HepG2 (cell line): ENCODE data around the gene MAJIN. TPM values are rescaled to one million over a fixed set of nuclear protein-coding genes. Genes with fewer than 3 reads are reported as not detected.

ENCODE experiments used
- ATAC-seq: fragments of 200-7000 bp; cut with Tn5 transposase; 3 replicates; pipeline ENCODE4 v1.9.1; 2020; ENCODE audit warnings: mild to moderate bottlenecking, moderate library complexity
- BruUV-seq: library from RNA; stranded (reverse); fragments of 400-500 nt; replicated peaks from 2 replicates; lab custom pipeline; 2021; lab: Mats Ljungman, UMichigan
- CTCF ChIA-PET: fragments of 300-600 bp; formaldehyde crosslinking; extraction: SDS; loops from one replicate; lab custom pipeline; 2021; ENCODE audit warnings: low total read pairs, inconsistent platforms, low intra/inter-chr PET ratio; lab: Yijun Ruan, JAX
- POLR2A ChIA-PET: fragments of 350-600 bp; sonication (Branson Sonifier 250); formaldehyde crosslinking; loops from one replicate; lab custom pipeline; 2020; ENCODE audit warnings: antibody characterized with exemption, inconsistent platforms; lab: Yijun Ruan, JAX
- DNase-seq: peaks from one replicate; pipeline ENCODE4 v3.0.0-alpha.2; 2015; ENCODE audit warnings: low spot score
- FAIRE-seq: peaks from 3 replicates; lab custom pipeline; 2011; peaks lifted over from hg19 to GRCh38; lab: Jason Lieb, UNC
- H2AFZ ChIP-seq: one replicate; pipeline ENCODE4 v1.6.1; 2011; ENCODE audit warnings: low read length, inconsistent platforms
- H3K27ac ChIP-seq: fragments of 300-600 bp; 3 replicates; pipeline ENCODE4 v1.8.0; 2011; ENCODE audit warnings: mixed run types, mild to moderate bottlenecking, mixed read lengths, low read length, inconsistent platforms; ENCODE audit not compliant: insufficient read depth; ENCODE audit errors: extremely low read length
- H3K27me3 ChIP-seq, 2 experiments: fragments of 200-600 bp in 1 of 2; 2 replicates in 1 of 2; 3 replicates in 1 of 2; pipeline versions ENCODE4 v1.6.0 to v1.8.0; 2011; ENCODE audit warnings: low read length in 2 of 2, mild to moderate bottlenecking in 2 of 2, moderate library complexity in 2 of 2, inconsistent platforms in 1 of 2; ENCODE audit not compliant: insufficient read depth in 2 of 2, control insufficient read depth in 1 of 2
- H3K36me3 ChIP-seq, 2 experiments: fragments of 200-600 bp in 1 of 2; replicated peaks in 1 of 2; 2 replicates in 1 of 2; 3 replicates in 1 of 2; pipeline versions ENCODE4 v1.5.1 to v1.8.0; 2011; ENCODE audit warnings: low read length in 2 of 2, inconsistent platforms in 1 of 2; ENCODE audit not compliant: insufficient read depth in 2 of 2, control insufficient read depth in 1 of 2
- H3K4me1 ChIP-seq: 2 replicates; pipeline ENCODE4 v1.5.1; 2012; ENCODE audit warnings: low read length, inconsistent platforms; ENCODE audit not compliant: insufficient read depth
- H3K4me2 ChIP-seq: 2 replicates; pipeline ENCODE4 v1.6.0; 2011; ENCODE audit warnings: low read depth, low read length, inconsistent platforms
- H3K4me3 ChIP-seq, 3 experiments: fragments of 200-600 bp in 1 of 3; sonication (generic), shearing (Covaris generic) in 1 of 3; replicated peaks in 1 of 3; 2 replicates each; pipeline ENCODE4 v1.5.1; 2011 to 2016; ENCODE audit warnings: low read length in 3 of 3, inconsistent platforms in 2 of 3, low read depth in 2 of 3, mild to moderate bottlenecking in 2 of 3, control low read depth in 1 of 3, mixed read lengths in 1 of 3; ENCODE audit not compliant: insufficient read depth in 1 of 3
- H3K79me2 ChIP-seq: one replicate; pipeline ENCODE4 v1.6.1; 2011; ENCODE audit warnings: low read length, inconsistent platforms; ENCODE audit not compliant: insufficient read depth
- H3K9ac ChIP-seq: 2 replicates; pipeline ENCODE4 v1.6.0; 2011; ENCODE audit warnings: mild to moderate bottlenecking, low read depth, low read length, inconsistent platforms; ENCODE audit not compliant: insufficient read depth
- H3K9me3 ChIP-seq: 2 replicates; pipeline ENCODE4 v1.5.1; 2012; ENCODE audit warnings: mild to moderate bottlenecking, low read length
- H4K20me1 ChIP-seq: 2 replicates; pipeline ENCODE4 v1.6.0; 2011; ENCODE audit warnings: inconsistent platforms, mild to moderate bottlenecking, low read length, moderate library complexity; ENCODE audit not compliant: insufficient read depth
- MAFF ChIP-seq: IDR thresholded peaks from 2 replicates; pipeline ENCODE4 v1.6.1; 2011; ENCODE audit warnings: low read depth, low read length, improper control_type of control experiment
- MTA1 ChIP-seq: sonication (generic); formaldehyde crosslinking; IDR thresholded peaks from 2 replicates; pipeline ENCODE4 v1.4.0; 2020; ENCODE audit warnings: missing genetic modification reagents, mild to moderate bottlenecking, borderline replicate concordance
- RBAK ChIP-seq: sonication (generic); formaldehyde crosslinking; IDR thresholded peaks from 2 replicates; pipeline ENCODE4 v1.5.1; 2020; ENCODE audit warnings: mild to moderate bottlenecking, missing genetic modification reagents
- RFX5 ChIP-seq: IDR thresholded peaks from 2 replicates; pipeline ENCODE4 v1.6.1; 2011; ENCODE audit warnings: low read depth, low read length, improper control_type of control experiment
- SETDB1 ChIP-seq: sonication (generic); formaldehyde crosslinking; IDR thresholded peaks from 2 replicates; pipeline ENCODE4 v1.5.1; 2020; ENCODE audit warnings: missing genetic modification reagents, mild to moderate bottlenecking, borderline replicate concordance
- SMAD1 ChIP-seq: sonication (generic); formaldehyde crosslinking; IDR thresholded peaks from 2 replicates; pipeline ENCODE4 v1.4.0; 2020; ENCODE audit warnings: missing genetic modification reagents, low read depth, mild to moderate bottlenecking, borderline replicate concordance
- SP5 ChIP-seq: IDR thresholded peaks from 2 replicates; pipeline ENCODE4 v1.6.1; 2016; ENCODE audit warnings: low read depth, borderline replicate concordance
- ZNF878 ChIP-seq: sonication (generic); formaldehyde crosslinking; IDR thresholded peaks from 2 replicates; pipeline ENCODE4 v1.8.1; 2023; ENCODE audit warnings: mild to moderate bottlenecking, missing genetic modification reagents, moderate library complexity
- WGBS: methylation state at CpG from one replicate; pipeline ENCODE4 v1.1.6; 2017; ENCODE audit warnings: low lambda C conversion rate; 5-methylcytosine and 5-hydroxymethylcytosine counted together
- in situ Hi-C: cut with HindIII; loops from 2 replicates; pipeline ENCODE4 v1.10.0; 2017; ENCODE audit warnings: low pct_unique_long_range_greater_than_20kb; ENCODE audit not compliant: extremely low pct_ligation_motif_present
- intact Hi-C: fragments of 100-400 bp; cut with micrococcal nuclease; formaldehyde crosslinking; loops from one replicate; pipeline ENCODE4 v1.10.0; 2022; ENCODE audit not compliant: unreplicated experiment
- polyA plus RNA-seq, 8 experiments: library from polyadenylated mRNA; depleted of rRNA in 3 of 8; stranded (reverse) in 7 of 8; unstranded in 1 of 8; fragments of >200 nt; fragmentation: Illumina TruSeq in 4 of 8; extraction: Trizol in 4 of 8; gene quantifications; 2 replicates each; pipeline versions ENCODE4 v1.2.1 to v1.2.3, GENCODE V29; 2011 to 2016; ENCODE audit warnings: low read depth in 4 of 8, missing spikeins in 1 of 8, mixed read lengths in 1 of 8; ENCODE audit not compliant: insufficient read depth in 1 of 8
- total RNA-seq, 5 experiments: library from RNA; depleted of rRNA; stranded (reverse); fragments of >200 nt; fragmentation: Illumina TruSeq; extraction: Trizol; gene quantifications; 2 replicates each; pipeline ENCODE4 v1.2.3, GENCODE V29; 2016; ENCODE audit warnings: low read depth in 1 of 5
- TF ChIP-seq, protein P1 (sequence below): sonication (generic); IDR thresholded peaks from 2 replicates; pipeline ENCODE4 v1.6.1; 2016; ENCODE audit warnings: low read depth, borderline replicate concordance
- TF ChIP-seq, protein P2 (sequence below): sonication (generic); formaldehyde crosslinking; IDR thresholded peaks from 2 replicates; pipeline ENCODE4 v1.4.0; 2020; ENCODE audit warnings: missing genetic modification reagents; ENCODE audit errors: not compliant biosample characterization

MAJIN gene
- total and polyA plus RNA-seq, 2 of the 13 experiments (the other 11 are each of a cell fraction or from before 2014, with no cell fraction given) = not detected

DNA sequence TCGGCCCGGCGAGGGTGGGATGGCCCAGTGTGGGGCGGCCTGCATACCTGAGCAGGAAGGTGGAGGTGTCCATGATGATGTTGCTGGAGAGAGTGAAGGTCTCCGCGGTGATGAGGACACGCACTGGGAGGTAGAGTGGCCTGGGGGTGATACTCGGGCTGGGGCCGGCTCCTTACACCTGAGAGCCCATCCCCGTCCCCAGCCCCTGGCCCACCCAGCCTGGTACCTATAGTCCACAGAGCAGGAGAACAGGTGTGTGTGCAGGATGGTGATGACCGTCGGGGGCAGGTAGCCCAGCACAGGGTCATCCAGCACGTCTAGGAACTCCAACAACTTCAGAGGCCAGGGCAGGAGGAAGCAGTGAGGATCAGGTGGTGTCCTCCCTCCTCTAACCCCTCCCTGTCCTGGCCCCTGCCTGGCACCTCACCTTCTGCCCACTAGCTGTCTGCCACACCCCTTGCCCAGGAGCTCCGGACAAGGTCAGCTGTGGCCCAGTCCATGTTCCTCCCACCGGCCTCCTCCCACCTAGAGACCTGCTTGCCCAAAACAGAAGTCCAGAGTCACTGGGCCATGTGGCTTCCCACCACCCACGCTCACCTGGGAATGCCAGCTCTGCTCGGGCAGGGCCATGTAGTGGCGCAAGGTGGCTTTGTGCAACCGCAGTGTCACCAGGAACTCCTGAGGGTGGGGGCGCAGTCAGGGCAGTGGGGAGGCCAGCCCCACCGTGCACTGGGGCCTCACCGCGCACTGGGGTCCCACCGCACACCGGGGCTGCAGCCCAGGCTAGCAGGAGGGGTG lies 66.2 kb downstream of the MAJIN start:
- FAIRE-seq = no peak
- CTCF ChIA-PET = no interaction called here

More for the DNA sequence above, 66.2 kb downstream of the MAJIN start:
- 96% methylated on average over 16 of the region's 25 CpGs for WGBS
- BruUV-seq = no TSS peak
- Histone ChIP-seq H3K9ac (no peak overlapping the region), H3K79me2 (no peaks in the 10 kb centered on the region), H4K20me1 (no peaks in the 10 kb centered on the region), H3K36me3 (peaks cover 40 to 46% of the 10 kb centered on the region in 2 experiments; a peak in 4 of 5 replicates), H2AFZ (no peak overlapping the region), H3K4me3 (no peak overlapping the region), H3K9me3 (no peaks in the 10 kb centered on the region), H3K4me2 (no peak overlapping the region), H3K27ac (no peak overlapping the region), H3K27me3 (no peaks in the 10 kb centered on the region), H3K4me1 (no peaks in the 10 kb centered on the region)
- in situ Hi-C loops (no loop called here), intact Hi-C loops (no loop called here)
- POLR2A ChIA-PET = no interaction called here
- no peak for DNase-seq
- TF ChIP-seq SP5 (CRISPR knock-in tag) (no peak), ZNF878 (no peak), RFX5 (no peak), RBAK (no peak), SETDB1 (CRISPR knock-in tag) (no peak), MTA1 (CRISPR knock-in tag) (no peak), SMAD1 (CRISPR knock-in tag) (no peak), MAFF (no peak)
- TF ChIP-seq, protein P1, sequence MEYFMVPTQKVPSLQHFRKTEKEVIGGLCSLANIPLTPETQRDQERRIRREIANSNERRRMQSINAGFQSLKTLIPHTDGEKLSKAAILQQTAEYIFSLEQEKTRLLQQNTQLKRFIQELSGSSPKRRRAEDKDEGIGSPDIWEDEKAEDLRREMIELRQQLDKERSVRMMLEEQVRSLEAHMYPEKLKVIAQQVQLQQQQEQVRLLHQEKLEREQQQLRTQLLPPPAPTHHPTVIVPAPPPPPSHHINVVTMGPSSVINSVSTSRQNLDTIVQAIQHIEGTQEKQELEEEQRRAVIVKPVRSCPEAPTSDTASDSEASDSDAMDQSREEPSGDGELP = no peak
- TF ChIP-seq, protein P2, sequence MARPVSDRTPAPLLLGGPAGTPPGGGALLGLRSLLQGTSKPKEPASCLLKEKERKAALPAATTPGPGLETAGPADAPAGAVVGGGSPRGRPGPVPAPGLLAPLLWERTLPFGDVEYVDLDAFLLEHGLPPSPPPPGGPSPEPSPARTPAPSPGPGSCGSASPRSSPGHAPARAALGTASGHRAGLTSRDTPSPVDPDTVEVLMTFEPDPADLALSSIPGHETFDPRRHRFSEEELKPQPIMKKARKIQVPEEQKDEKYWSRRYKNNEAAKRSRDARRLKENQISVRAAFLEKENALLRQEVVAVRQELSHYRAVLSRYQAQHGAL = no peak
- ATAC-seq = no peak
